Effector CD8-positive, alpha-beta T cell (primary cell): ENCODE measurements around the gene INTS14.

Experiments used
- DNase-seq: peaks from one replicate; lab custom pipeline; 2025; lab: John Stamatoyannopoulos, UW
- total RNA-seq, 4 experiments: gene quantifications; one replicate each; lab custom pipeline; 2026; lab: John Stamatoyannopoulos, UW

Gene INTS14
- total RNA-seq = 50.3 to 75.7 (median 58.4) reads per million in 4 experiments

- DNase-seq = peak; percentile 87
Measured at GRCh38 chr15:65610871-65611718, at the start of gene INTS14. INTS14 (minus strand) TSS chr15:65611131; CDS start chr15:65607380, 3,751 bp downstream.

- no peak for DNase-seq
Measured at GRCh38 chr15:65659502-65660052, 48.6 kb upstream of the INTS14 start.

- DNase-seq = no peak
Measured at GRCh38 chr15:65655457-65655856, 44.5 kb upstream of the INTS14 start.

DNA sequence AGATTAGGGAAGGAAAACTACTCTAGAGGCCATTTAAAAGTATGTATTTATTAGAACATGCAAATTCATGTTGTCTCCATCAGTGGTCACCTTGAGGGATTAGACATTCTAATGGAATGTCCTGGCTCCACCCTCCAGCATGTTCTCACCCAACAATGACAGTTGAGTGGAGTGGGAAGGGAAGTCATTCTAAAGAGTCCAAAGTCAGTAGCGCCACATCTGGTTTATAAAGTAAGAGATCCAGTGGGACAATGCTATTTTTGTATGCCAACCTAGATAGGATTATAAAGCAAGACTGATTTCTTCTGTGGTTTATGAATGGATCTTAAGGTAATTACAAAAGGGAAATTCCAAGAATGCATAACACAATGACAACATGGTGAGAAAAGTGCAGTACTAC is 44.1 kb upstream of the INTS14 start:
- no peak for DNase-seq

DNA sequence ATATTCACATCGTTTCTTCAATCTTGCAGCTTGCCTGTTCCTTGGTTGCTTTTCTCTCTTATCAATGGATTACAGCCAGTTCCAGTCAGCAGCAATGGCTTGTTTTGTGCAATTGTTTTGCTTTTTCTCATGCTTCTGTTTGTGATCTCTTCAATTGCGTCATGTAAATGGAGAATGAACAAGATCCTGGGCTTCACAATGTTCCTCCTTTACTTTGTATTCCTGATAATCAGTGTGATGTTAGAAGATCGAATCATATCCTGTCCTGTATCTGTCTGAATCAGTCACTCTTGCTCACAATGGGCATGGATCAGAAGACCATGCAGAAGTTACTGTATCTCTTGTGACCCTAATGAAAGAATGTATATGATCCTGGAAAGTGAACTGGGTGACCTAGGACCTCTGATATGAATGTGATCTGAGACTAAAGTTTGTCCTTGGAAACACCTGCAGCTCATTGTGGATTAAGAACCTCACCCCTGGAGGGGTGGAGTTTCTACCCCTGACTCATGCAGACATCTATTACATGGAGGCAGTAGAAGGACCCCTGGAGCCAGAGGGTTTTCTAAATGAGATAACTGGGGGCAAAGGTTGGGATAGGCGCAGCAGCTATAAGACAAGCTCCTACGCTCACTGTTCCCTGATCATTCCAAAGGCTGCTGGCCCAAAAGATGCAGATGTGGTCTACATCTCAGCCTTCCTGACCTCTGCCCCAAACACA is 43.0 kb upstream of the INTS14 start:
- DNase-seq = no peak

- no peak for DNase-seq
Measured at GRCh38 chr15:65653341-65653740, 42.4 kb upstream of the INTS14 start.

GRCh38 chr15:65651831-65652749 is 41.2 kb upstream of the INTS14 start:
- DNase-seq = no peak

GRCh38 chr15:65651042-65651322 is 40.1 kb upstream of the INTS14 start:
- no peak for DNase-seq

DNA sequence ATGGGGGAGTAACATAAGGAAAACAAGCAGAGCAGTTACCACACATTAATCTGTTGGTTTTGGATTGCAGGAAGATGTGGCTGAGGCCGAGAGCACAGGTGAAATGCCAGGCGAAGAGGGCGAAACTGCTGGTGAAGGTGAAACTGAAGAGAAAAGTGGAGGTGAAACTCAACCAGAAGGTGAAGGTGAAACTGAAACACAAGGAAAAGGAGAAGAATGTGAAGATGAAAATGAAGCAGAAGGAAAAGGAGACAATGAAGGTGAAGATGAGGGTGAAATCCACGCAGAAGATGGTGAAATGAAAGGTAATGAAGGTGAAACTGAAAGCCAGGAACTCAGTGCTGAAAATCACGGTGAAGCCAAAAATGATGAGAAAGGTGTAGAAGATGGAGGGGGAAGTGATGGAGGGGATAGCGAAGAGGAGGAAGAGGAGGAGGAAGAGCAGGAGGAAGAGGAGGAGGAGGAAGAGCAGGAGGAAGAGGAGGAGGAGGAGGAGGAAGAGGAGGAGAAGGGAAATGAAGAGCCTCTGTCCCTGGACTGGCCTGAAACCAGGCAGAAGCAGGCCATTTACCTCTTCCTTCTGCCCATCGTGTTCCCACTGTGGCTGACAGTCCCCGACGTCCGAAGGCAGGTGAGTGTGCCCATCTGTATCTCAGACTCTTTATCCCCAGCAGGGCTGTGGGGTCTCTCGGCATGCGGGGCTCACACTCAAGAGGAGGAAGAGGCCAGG is 39.5 kb upstream of the INTS14 start:
- DNase-seq = no peak

- DNase-seq = no peak
Measured at GRCh38 chr15:65646486-65646885, 35.6 kb upstream of the INTS14 start.

- DNase-seq = no peak
Measured at GRCh38 chr15:65645392-65645791, 34.5 kb upstream of the INTS14 start.

- no peak for DNase-seq
Measured at GRCh38 chr15:65644282-65644681, 33.4 kb upstream of the INTS14 start.

DNA sequence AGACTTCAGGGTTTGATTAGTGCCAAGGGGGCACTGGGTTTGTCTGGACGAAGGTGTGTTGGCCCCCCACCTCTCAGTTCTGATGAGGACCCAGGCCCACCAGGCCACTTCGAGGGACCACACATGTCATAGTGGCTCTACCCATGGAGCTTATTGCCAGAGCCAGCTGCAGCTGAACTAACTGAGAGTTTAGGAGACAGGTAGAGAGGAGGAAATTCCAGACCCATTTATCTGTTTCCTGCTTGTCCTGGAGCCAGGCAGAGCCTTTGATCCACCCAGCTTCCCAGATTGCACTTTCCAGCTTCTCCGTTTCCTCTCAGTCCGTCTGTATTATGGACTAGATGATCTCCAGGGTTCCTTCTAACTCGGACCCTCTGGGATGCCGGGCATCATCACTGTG is 31.7 kb upstream of the INTS14 start:
- DNase-seq = no peak

DNA sequence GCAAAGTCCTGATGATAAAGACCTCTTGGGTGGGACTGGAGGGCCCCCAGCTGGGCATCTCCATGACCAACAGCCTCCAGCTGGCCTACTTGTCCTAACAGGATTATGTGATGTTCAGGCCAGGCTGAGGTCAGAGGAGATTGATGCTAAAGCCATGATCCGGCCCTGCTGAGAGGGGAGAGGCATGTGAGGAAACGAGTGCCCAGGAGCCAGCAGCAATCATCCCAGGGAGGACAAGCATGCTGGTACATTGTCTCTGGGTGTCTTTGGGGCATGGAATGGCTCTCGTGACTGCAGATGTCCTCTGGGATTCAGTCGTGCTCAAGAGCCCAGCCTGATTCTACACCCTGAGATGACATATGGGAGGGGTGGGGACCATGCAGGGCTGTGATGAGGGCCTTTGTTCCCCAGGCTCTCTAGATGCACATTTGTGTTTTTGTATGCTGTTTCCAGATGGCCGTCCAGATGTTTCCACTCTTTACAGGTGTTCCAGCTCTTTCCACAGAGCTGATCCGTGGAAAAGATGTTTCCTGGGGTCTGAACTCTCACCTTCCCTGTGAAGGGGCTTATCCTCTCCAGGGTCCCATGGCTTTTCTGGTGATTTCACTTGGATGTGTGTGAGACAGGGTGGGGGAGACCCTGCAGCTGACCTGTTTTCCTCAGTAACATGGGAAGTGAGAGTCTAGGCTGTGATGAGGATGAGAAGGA is 31.0 kb upstream of the INTS14 start:
- no peak for DNase-seq

DNA sequence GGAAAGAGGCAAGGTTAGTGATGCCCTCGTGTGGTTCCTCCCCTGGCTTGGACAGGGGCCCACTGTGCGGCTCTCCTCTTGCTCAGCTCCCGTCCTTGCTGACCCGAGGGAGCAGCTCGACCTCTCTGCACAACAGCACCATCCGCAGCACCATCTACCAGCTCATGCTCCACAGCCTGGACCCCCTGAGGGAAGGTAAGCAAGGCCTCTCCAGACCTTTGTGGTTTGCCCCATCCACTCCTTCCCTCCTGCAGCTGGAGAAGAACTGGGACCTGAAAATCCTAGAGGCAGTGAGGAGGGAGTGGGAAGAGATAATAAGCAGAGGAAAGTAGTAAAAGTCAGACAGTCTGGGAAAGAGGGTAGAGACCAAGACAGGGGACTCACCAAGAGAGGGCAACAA is 28.6 kb upstream of the INTS14 start:
- DNase-seq = no peak

- DNase-seq = peak; percentile 10
Measured at GRCh38 chr15:65638681-65639089, 27.8 kb upstream of the INTS14 start.

DNA sequence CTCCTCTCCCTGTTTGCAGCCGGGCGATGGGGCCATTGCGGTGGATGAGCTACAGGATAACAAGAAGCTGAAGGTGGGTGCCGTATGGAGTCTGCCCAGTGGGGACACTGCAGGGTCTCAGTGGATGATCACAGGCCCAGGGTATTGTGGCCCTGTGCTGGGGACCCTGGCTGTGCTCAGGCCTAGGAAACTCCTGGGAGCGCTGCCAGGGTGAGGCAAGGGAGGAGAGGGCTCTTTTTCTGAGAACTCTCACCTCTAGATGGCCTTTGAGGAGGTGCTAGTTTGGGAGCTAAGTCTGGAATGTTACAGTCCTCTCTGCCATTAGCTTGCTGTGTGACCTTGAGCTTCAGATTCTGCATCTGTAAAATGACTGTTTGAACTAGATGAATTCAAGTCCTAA is 27.2 kb upstream of the INTS14 start:
- no peak for DNase-seq

- no peak for DNase-seq
Measured at GRCh38 chr15:65634356-65634755, 23.4 kb upstream of the INTS14 start.

DNA sequence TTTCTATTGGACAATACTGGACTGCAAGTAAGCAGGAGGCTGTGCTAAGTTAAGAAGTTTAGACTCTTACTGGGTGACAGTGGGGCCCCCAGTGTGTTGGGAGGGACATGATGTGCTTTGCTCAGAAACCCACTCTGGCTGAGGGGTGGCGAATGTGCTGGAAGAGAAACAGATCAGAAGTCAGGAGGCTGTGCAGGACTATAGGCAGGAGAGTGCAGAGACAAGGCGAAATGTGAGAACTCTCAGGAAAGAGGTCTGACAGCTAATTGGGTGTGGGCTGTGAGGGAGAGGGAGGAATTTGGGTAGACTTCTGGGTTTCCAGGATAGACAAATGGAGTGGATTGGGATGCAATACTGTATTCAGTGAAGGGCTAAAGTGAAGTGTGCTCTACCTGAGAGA is 22.8 kb upstream of the INTS14 start:
- no peak for DNase-seq

- no peak for DNase-seq
Measured at GRCh38 chr15:65632780-65633375, 21.9 kb upstream of the INTS14 start.
